ENCODE data around the gene LEO1. TPM values are rescaled to one million over a fixed set of nuclear protein-coding genes. Genes with fewer than 3 reads are reported as not detected.
A peak's percentile ranks its signal among the peaks of the same experiment; 100 is the strongest.

Gene LEO1
- polyA plus RNA-seq, 1 experiment, result 1.3 TPM

DNA sequence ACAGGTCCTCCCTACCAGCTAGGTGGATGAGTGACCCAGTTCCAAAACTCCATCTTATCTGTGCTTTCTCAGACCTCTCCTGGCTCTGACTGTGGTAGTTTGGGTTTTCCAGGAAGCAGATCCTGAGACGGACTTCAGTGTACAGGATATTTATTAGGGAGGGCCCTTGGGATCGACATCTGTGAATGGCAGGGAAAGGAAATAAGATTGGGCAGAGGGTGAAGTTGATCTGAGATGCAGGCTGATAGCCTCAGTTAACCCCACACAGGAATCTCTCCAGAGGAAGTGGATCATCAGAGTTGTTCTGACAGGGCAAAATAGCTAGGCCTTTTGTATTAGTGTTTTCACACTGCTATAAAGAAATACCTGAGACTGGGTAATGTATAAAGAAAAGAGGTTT is 30.8 kb upstream of the LEO1 start:
- ChIA-PET POLR2A (no interaction called here), CTCF (interaction anchor here (1.2 kb wide), 1 partner anchor 9 kb away, joined by 4 read pairs; no protein-coding TSS in a partner anchor)
- H3K36me3 ChIP-seq (ENCODE audit: control insufficient read depth, insufficient read depth, low read length), result no peaks in the 10 kb centered on the region
- TF ChIP-seq, protein P1, sequence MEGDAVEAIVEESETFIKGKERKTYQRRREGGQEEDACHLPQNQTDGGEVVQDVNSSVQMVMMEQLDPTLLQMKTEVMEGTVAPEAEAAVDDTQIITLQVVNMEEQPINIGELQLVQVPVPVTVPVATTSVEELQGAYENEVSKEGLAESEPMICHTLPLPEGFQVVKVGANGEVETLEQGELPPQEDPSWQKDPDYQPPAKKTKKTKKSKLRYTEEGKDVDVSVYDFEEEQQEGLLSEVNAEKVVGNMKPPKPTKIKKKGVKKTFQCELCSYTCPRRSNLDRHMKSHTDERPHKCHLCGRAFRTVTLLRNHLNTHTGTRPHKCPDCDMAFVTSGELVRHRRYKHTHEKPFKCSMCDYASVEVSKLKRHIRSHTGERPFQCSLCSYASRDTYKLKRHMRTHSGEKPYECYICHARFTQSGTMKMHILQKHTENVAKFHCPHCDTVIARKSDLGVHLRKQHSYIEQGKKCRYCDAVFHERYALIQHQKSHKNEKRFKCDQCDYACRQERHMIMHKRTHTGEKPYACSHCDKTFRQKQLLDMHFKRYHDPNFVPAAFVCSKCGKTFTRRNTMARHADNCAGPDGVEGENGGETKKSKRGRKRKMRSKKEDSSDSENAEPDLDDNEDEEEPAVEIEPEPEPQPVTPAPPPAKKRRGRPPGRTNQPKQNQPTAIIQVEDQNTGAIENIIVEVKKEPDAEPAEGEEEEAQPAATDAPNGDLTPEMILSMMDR (IDR thresholded peaks at IDR 0.05; ENCODE audit: insufficient read depth, low read depth, low read length), result no peak
- no peak overlapping the region for H3K4me3 ChIP-seq (ENCODE audit: low read depth, low read length)
- no peak for DNase-seq (ENCODE audit: low read depth)
- H3K27me3 ChIP-seq (ENCODE audit: control insufficient read depth, insufficient read depth, low read length), result no peaks in the 10 kb centered on the region

DNA sequence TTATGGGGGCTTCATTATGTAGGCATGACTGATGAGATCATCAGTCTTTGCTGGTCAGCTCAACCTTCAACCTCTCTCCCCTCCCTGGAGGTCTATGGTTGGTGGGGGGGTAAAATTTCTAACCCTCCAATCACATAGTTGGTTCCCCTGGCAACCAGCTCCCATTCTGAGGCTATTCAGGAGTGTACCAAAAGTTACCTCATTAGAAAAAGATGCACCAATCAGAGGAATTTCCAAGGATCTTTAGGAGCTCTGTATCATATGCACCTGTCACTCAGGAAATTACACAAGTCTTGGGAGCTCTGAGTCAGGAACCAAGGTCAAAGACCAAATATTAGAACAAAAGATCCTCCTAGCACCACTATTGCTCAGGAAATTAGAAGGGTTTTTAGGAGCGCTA is 21.4 kb upstream of the LEO1 start:
- ChIA-PET POLR2A (no interaction called here), CTCF (interaction anchor here (0.6 to 1.0 kb wide), 2 partner anchors 21 to 349 kb away, joined by 3 read pairs; partner anchors contain the start of gene LEO1)
- no peaks in the 10 kb centered on the region for H3K36me3 ChIP-seq (ENCODE audit: control insufficient read depth, insufficient read depth, low read length)
- H3K27me3 ChIP-seq (ENCODE audit: control insufficient read depth, insufficient read depth, low read length), result no peaks in the 10 kb centered on the region
- TF ChIP-seq, protein P1 (IDR thresholded peaks at IDR 0.05; ENCODE audit: insufficient read depth, low read depth, low read length), result no peak
- H3K4me3 ChIP-seq (ENCODE audit: low read depth, low read length), result no peak overlapping the region
- no peak for DNase-seq (ENCODE audit: low read depth)

DNA sequence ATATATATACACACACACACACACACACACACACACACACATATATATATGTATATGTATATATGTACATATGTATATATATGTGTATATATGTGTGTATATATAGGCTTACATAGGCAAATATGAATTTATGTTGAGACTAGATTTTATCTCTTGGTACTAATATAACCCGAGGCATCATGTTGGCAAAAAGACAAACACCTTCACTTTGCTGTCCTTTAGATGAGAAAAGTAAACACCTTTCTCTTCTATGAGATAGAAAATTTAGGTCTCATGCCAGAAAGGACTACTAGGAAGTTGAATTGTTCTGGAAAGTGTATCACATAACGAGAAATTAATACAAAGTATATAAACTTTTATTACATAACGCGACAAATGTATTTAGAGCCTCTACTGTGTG is 19.6 kb upstream of the LEO1 start:
- Histone ChIP-seq H3K27me3 (ENCODE audit: control insufficient read depth, insufficient read depth, low read length) (no peaks in the 10 kb centered on the region), H3K36me3 (ENCODE audit: control insufficient read depth, insufficient read depth, low read length) (no peaks in the 10 kb centered on the region), H3K4me3 (ENCODE audit: low read depth, low read length) (no peak overlapping the region)
- TF ChIP-seq, protein P1 (IDR thresholded peaks at IDR 0.05; ENCODE audit: insufficient read depth, low read depth, low read length), result no peak
- CTCF ChIA-PET, result no interaction called here
- POLR2A ChIA-PET, result no interaction called here
- DNase-seq (ENCODE audit: low read depth), result no peak

DNA sequence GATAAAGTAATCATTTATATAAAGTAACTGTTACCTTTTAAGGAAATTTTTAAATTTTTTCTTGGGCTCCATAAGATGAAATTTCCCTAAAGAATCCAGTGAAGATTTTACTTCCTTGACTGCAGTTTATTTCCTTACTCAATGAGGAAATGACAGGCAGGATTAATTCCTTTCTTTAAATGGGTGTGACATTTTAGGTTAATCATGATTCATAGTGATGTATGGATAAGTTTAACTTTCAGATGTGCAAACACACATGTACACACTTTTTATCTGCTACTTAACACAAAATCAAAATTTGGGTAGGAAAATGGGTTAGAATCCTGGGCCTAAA is 11.2 kb upstream of the LEO1 start:
- DNase-seq (ENCODE audit: low read depth), result no peak
- CTCF ChIA-PET, result no interaction called here
- TF ChIP-seq, protein P1 (IDR thresholded peaks at IDR 0.05; ENCODE audit: insufficient read depth, low read depth, low read length), result no peak
- Histone ChIP-seq H3K36me3 (ENCODE audit: control insufficient read depth, insufficient read depth, low read length) (no peaks in the 10 kb centered on the region), H3K4me3 (ENCODE audit: low read depth, low read length) (no peak overlapping the region), H3K27me3 (ENCODE audit: control insufficient read depth, insufficient read depth, low read length) (no peaks in the 10 kb centered on the region)
- POLR2A ChIA-PET, result no interaction called here

DNA sequence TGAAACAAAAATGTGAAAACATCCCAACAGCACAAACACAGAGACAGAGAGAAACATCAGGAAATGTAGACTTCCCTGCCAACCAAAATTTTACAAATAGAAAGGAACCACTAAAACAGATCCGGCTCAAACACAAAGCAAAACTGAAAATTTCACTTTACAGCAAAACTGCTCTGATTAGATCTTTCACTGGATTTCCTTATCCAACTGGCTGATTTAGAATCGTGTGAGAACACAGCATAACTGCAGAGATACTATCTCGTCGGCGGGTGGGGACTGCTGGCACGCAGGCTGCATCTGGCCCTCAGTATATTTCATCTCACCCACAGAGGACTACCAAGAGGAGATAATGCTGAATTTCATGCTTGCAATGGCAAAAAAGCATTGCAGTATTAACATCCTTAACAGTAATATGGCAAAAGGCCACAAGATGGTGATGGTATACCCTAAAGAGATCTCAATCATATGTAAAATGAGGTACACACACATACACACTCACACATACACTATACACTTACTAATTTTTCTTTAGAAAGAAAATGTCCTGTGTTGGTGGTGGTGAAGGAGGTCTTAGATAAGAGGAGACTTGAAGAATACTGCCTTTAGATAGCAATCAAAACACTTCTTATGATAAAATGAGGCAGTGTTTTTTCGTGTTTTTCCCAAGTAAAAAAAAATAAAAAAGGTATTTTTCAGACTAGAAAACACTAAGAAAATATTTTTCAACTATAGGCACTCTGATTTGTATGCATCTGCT is 10.6 kb upstream of the LEO1 start:
- Histone ChIP-seq H3K27me3 (ENCODE audit: control insufficient read depth, insufficient read depth, low read length) (no peaks in the 10 kb centered on the region), H3K36me3 (ENCODE audit: control insufficient read depth, insufficient read depth, low read length) (no peaks in the 10 kb centered on the region), H3K4me3 (ENCODE audit: low read depth, low read length) (peak overlapping the region; percentile 20; the same call in 1 of the 2 replicates)
- TF ChIP-seq, protein P1 (IDR thresholded peaks at IDR 0.05; ENCODE audit: insufficient read depth, low read depth, low read length), result peak; percentile 52
- DNase-seq (ENCODE audit: low read depth), result peak; percentile 50
- POLR2A ChIA-PET, result interaction anchor here (1.1 kb wide), 1 partner anchor 10 kb away, joined by 7 read pairs; the partner anchor contains the start of gene LEO1
- CTCF ChIA-PET, result interaction anchor here (0.8 to 2.5 kb wide), 6 partner anchors 11 to 252 kb away, joined by 3 to 11 read pairs (median 6); partner anchors contain the start of gene LEO1

All from BJ (cell line).